Psoas muscle (tissue), 8 donors: Measurements from ENCODE around the gene NRTN. TPM values are rescaled to one million over a fixed set of nuclear protein-coding genes. Genes with fewer than 3 reads are reported as not detected.
"Not testable (repeated sequence)": the region's sequence is repeated elsewhere in the genome, so short reads cannot be mapped to it uniquely, and the experiment has no call there.

Experiments used
- ATAC-seq, 4 donors: fragments of 200-7000 bp; cut with Tn5 transposase; one replicate each; pipeline ENCODE4 v1.9.1; 2020; ENCODE audit warnings: moderate library complexity in 3 of 4, mild to moderate bottlenecking in 2 of 4
- DNase-seq, 2 donors: peaks; one replicate each; pipeline ENCODE4 v3.0.0-alpha.2; 2020
- H3K27ac ChIP-seq: fragments of 200-600 bp; one replicate; pipeline ENCODE4 v1.8.0; 2022
- H3K27me3 ChIP-seq, 3 donors: fragments of 200-600 bp in 1 of 3; one replicate each; pipeline versions ENCODE4 v1.6.1 to v1.8.0; 2013 to 2022; ENCODE audit warnings: low read length in 2 of 3, mild to moderate bottlenecking in 2 of 3, moderate library complexity in 1 of 3; ENCODE audit not compliant: insufficient read depth in 3 of 3
- H3K36me3 ChIP-seq, 2 donors: fragments of 200-600 bp in 1 of 2; one replicate each; pipeline versions ENCODE4 v1.6.1 to v1.8.0; 2013 to 2022; ENCODE audit warnings: low read depth in 1 of 2, mild to moderate bottlenecking in 1 of 2, moderate library complexity in 1 of 2; ENCODE audit not compliant: insufficient read depth in 1 of 2
- H3K4me1 ChIP-seq: fragments of 200-600 bp; one replicate; pipeline ENCODE4 v1.8.0; 2022
- H3K4me3 ChIP-seq: fragments of 200-600 bp; one replicate; pipeline ENCODE4 v1.8.0; 2022; ENCODE audit warnings: mild to moderate bottlenecking
- H3K9me3 ChIP-seq: fragments of 200-600 bp; one replicate; pipeline ENCODE4 v1.8.0; 2022
- WGBS, 3 donors: extraction: QIAGEN DNeasy Blood & Tissue Kit; methylation state at CpG; one replicate each; pipeline versions ENCODE4 v1.1.6 to v1.1.7; 2013; 5-methylcytosine and 5-hydroxymethylcytosine counted together
- intact Hi-C, 2 donors: fragments of 100-400 bp; cut with DNase I; formaldehyde crosslinking; loops; one replicate each; pipeline versions ENCODE4 v1.11.0 to v1.14.2; 2022
- polyA plus RNA-seq, 3 donors: library from polyadenylated mRNA; stranded (reverse); fragments of 200-250 nt; gene quantifications; one replicate each; pipeline ENCODE4 v1.2.3, GENCODE V29; 2013
- total RNA-seq, 4 donors: library from RNA; stranded (reverse); fragmentation: NEBNext Ultra II Directional in 2 of 4; extraction: Animal tissue kit (Norgen Biotek cat#: 25700) in 2 of 4; gene quantifications; one replicate each; pipeline versions ENCODE4 v1.2.1 to v1.2.4, GENCODE V29; 2021 to 2023
- TF ChIP-seq, protein P1 (sequence below): fragments of 200-600 bp; IDR thresholded peaks from one replicate; pipeline ENCODE4 v1.8.0; 2022; ENCODE audit warnings: antibody characterized with exemption
- donor health status: healthy with polysubstance abuse.
- donor health status: DM: no; HTN: no; CAD: no; lungs with moderate emphysema.
- donor health status: Bipolar disorder and iron deficiency.
- donor health status: healthy.
- donor health status: DM: yes; HTN: yes; CAD: no.
- donor health status: DM: no; HTN: no; CAD: no.
- donor health status: DM: no; HTN: no; CAD: no.
- donor health status: DM: yes; HTN: yes; CAD: no.

Gene NRTN
- total and polyA plus RNA-seq, 7 donors, result not detected

- H3K4me3 ChIP-seq, result no peak overlapping the region
- H3K27ac ChIP-seq, result no peak overlapping the region
- WGBS, 3 donors, result 74 to 75% (median 74%) methylated on average over 12 of the region's 12 CpGs
- no peak for DNase-seq
- no peak for ATAC-seq
- H3K4me1 ChIP-seq, result no peaks in the 10 kb centered on the region
- H3K27me3 ChIP-seq, result peaks cover 0 to 4% (median 4%) of the 10 kb centered on the region in 3 donors
- H3K36me3 ChIP-seq, result no peaks in the 10 kb centered on the region
- no peaks in the 10 kb centered on the region for H3K9me3 ChIP-seq
- TF ChIP-seq, protein P1, sequence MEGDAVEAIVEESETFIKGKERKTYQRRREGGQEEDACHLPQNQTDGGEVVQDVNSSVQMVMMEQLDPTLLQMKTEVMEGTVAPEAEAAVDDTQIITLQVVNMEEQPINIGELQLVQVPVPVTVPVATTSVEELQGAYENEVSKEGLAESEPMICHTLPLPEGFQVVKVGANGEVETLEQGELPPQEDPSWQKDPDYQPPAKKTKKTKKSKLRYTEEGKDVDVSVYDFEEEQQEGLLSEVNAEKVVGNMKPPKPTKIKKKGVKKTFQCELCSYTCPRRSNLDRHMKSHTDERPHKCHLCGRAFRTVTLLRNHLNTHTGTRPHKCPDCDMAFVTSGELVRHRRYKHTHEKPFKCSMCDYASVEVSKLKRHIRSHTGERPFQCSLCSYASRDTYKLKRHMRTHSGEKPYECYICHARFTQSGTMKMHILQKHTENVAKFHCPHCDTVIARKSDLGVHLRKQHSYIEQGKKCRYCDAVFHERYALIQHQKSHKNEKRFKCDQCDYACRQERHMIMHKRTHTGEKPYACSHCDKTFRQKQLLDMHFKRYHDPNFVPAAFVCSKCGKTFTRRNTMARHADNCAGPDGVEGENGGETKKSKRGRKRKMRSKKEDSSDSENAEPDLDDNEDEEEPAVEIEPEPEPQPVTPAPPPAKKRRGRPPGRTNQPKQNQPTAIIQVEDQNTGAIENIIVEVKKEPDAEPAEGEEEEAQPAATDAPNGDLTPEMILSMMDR, result no peak
- intact Hi-C loops, result no loop called here
These were observed 66.1 kb downstream of the NRTN start for GRCh38 chr19:5870986-5871394.

- TF ChIP-seq, protein P1, result no peak
- intact Hi-C loops, result no loop called here
- 80 to 86% (median 85%) methylated on average over 12 of the region's 12 CpGs for WGBS, 3 donors
- no peak overlapping the region for H3K4me3 ChIP-seq
- H3K27me3 ChIP-seq, result peaks cover 0 to 18% (median 0%) of the 10 kb centered on the region in 3 donors
- H3K27ac ChIP-seq, result no peak overlapping the region
- no peaks in the 10 kb centered on the region for H3K9me3 ChIP-seq
- ATAC-seq (no peak), DNase-seq (no peak)
- H3K36me3 ChIP-seq, result no peaks in the 10 kb centered on the region
- H3K4me1 ChIP-seq, result no peaks in the 10 kb centered on the region
These were observed 68.8 kb downstream of the NRTN start for GRCh38 chr19:5873617-5874199.

- H3K27me3 ChIP-seq, result peaks cover 0 to 23% (median 0%) of the 10 kb centered on the region in 3 donors
- H3K4me1 ChIP-seq, H3K9me3 ChIP-seq, H3K36me3 ChIP-seq, intact Hi-C loops, ATAC-seq, H3K4me3 ChIP-seq, DNase-seq, H3K27ac ChIP-seq: not testable (repeated sequence)
- 87 to 90% (median 88%) methylated on average over 6 to 7 of the region's 7 CpGs for WGBS, 3 donors
These were observed 69.6 kb downstream of the NRTN start for GRCh38 chr19:5874496-5874895.

DNA sequence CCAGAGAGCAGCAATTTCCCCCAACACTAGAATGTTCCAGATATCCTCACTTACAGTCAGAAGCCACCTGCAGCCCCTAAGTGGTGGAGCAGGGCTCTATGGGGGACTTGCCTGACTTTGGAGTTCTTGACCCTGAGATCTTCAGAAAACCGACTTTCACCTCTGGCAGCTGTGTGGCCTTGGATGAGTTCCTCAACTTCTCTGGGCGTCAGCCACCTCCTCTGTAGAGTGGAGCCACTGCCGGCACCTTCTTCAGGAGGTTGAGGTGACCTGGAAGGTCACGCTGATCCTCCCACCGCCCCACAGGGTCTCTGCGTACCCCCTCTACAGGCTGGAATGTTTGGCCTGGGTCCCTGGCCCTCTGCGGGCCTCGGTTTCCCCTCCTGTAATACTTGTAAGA lies 72.6 kb downstream of the NRTN start:
- no peak for ATAC-seq
- no peaks in the 10 kb centered on the region for H3K9me3 ChIP-seq
- peaks cover 6% of the 10 kb centered on the region for H3K4me1 ChIP-seq
- TF ChIP-seq, protein P1, result no peak
- no peak overlapping the region for H3K27ac ChIP-seq
- intact Hi-C loops, result no loop called here
- DNase-seq, result no peak
- H3K36me3 ChIP-seq, result no peaks in the 10 kb centered on the region
- no peak overlapping the region for H3K4me3 ChIP-seq
- peaks cover 0 to 30% (median 0%) of the 10 kb centered on the region in 3 donors for H3K27me3 ChIP-seq
- 70 to 81% (median 71%) methylated on average over 8 of the region's 8 CpGs for WGBS, 3 donors

DNA sequence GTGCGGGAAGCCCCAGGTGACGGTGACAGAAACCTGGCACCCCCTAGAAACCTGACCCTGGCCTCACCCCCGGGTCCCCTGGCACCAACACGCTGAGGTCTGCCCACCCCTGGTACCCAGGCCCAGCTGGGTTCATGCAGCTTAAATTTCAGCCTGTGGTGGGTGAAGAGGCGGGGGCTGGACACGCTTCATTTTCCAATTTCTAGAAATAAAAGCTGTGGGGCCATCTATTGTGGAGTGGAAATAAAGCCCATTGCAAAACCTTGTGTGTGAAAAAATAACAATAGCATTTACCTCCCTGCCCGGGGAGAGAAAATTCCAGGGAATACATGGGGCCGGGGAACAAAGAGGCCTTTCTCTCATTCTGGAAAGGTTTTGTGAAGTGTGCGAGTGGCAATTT lies 73.0 kb downstream of the NRTN start:
- ATAC-seq (no peak), DNase-seq (no peak)
- WGBS, 3 donors, result 47 to 59% (median 56%) methylated on average over 9 of the region's 9 CpGs
- intact Hi-C loops, result no loop called here
- Histone ChIP-seq H3K27me3 (peaks cover 0 to 30% (median 0%) of the 10 kb centered on the region in 3 donors), H3K36me3 (no peaks in the 10 kb centered on the region), H3K27ac (no peak overlapping the region), H3K4me3 (no peak overlapping the region), H3K4me1 (peaks cover 6% of the 10 kb centered on the region), H3K9me3 (no peaks in the 10 kb centered on the region)
- TF ChIP-seq, protein P1, result no peak

Other genes starting within 250 kb of the NRTN start
- under 1 TPM in 3 of 4 donors, not detected in 1; 0.09 to 0.38 (median 0.27) TPM for gene TINCR, start 237.1 kb upstream of the NRTN start, total RNA-seq
- under 1 TPM in 2 of 3 donors, not detected in 1; 0.06 to 0.18 TPM for gene TINCR, start 237.1 kb upstream of the NRTN start, polyA plus RNA-seq
- 10 to 100 TPM; 30.4 to 52.9 (median 45.6) TPM for gene SAFB2, start 182.3 kb upstream of the NRTN start, total RNA-seq
- gene SAFB2, start 182.3 kb upstream of the NRTN start, polyA plus RNA-seq, result 10 to 100 TPM; 31.0 to 45.2 (median 31.3) TPM
- 10 to 100 TPM; 51.3 to 88.9 (median 65.1) TPM for gene SAFB, start 182.0 kb upstream of the NRTN start, total RNA-seq
- gene SAFB, start 182.0 kb upstream of the NRTN start, polyA plus RNA-seq, result 10 to 100 TPM; 53.7 to 83.1 (median 61.0) TPM
- gene MICOS13, start 124.6 kb upstream of the NRTN start, total RNA-seq, result 100 to 1,000 TPM; 103 to 133 (median 119) TPM
- 100 to 1,000 TPM; 138 to 245 (median 234) TPM for gene MICOS13, start 124.6 kb upstream of the NRTN start, polyA plus RNA-seq
- gene HSD11B1L, start 124.0 kb upstream of the NRTN start, total RNA-seq, result 1 to 10 TPM; 4.5 to 6.2 (median 4.6) TPM
- 10 to 100 TPM in 2 of 3 donors, 1 to 10 TPM in 1; 4.7 to 15.6 (median 11.7) TPM for gene HSD11B1L, start 124.0 kb upstream of the NRTN start, polyA plus RNA-seq
- gene RPL36, start 114.8 kb upstream of the NRTN start, total RNA-seq, result 100 to 1,000 TPM; 440 to 572 (median 473) TPM
- gene RPL36, start 114.8 kb upstream of the NRTN start, polyA plus RNA-seq, result 100 to 1,000 TPM; 647 to 814 (median 648) TPM
- gene LONP1, start 84.9 kb upstream of the NRTN start, total RNA-seq, result 10 to 100 TPM; 61.0 to 97.1 (median 73.8) TPM
- 100 to 1,000 TPM in 1 of 3 donors, 10 to 100 TPM in 2; 58.6 to 127 (median 83.3) TPM for gene LONP1, start 84.9 kb upstream of the NRTN start, polyA plus RNA-seq
- gene CATSPERD, start 84.4 kb upstream of the NRTN start, total RNA-seq, result not detected
- gene CATSPERD, start 84.4 kb upstream of the NRTN start, polyA plus RNA-seq, result not detected
- 1 to 10 TPM in 3 of 4 donors, under 1 TPM in 1; 0.92 to 2.3 (median 1.5) TPM for gene PRR22, start 20.3 kb upstream of the NRTN start, total RNA-seq
- 1 to 10 TPM in 1 of 3 donors, under 1 TPM in 2; 0.57 to 2.7 (median 0.87) TPM for gene PRR22, start 20.3 kb upstream of the NRTN start, polyA plus RNA-seq
- 10 to 100 TPM; 13.4 to 29.9 (median 20.6) TPM for gene DUS3L, start 13.9 kb upstream of the NRTN start, total RNA-seq
- gene DUS3L, start 13.9 kb upstream of the NRTN start, polyA plus RNA-seq, result 10 to 100 TPM; 23.2 to 40.1 (median 26.8) TPM
- gene FUT6, start 34.6 kb downstream of the NRTN start, total RNA-seq, result not detected
- under 1 TPM in 2 of 3 donors, not detected in 1; 0.03 TPM for gene FUT6, start 34.6 kb downstream of the NRTN start, polyA plus RNA-seq
- gene FUT3, start 46.4 kb downstream of the NRTN start, total RNA-seq, result under 1 TPM in 1 of 4 donors, not detected in 3; 0.19 TPM
- under 1 TPM in 1 of 3 donors, not detected in 2; 0.03 TPM for gene FUT3, start 46.4 kb downstream of the NRTN start, polyA plus RNA-seq
- not detected for gene FUT5, start 65.5 kb downstream of the NRTN start, total RNA-seq
- not detected for gene FUT5, start 65.5 kb downstream of the NRTN start, polyA plus RNA-seq
- gene NDUFA11, start 98.7 kb downstream of the NRTN start, total RNA-seq, result 100 to 1,000 TPM; 240 to 367 (median 285) TPM
- 100 to 1,000 TPM; 373 to 503 (median 438) TPM for gene NDUFA11, start 98.7 kb downstream of the NRTN start, polyA plus RNA-seq
- 1 to 10 TPM in 2 of 4 donors, under 1 TPM in 2; 0.73 to 3.0 (median 1.2) TPM for gene VMAC, start 99.8 kb downstream of the NRTN start, total RNA-seq
- gene VMAC, start 99.8 kb downstream of the NRTN start, polyA plus RNA-seq, result 1 to 10 TPM in 1 of 3 donors, under 1 TPM in 2; 0.82 to 2.2 (median 0.89) TPM
- 1 to 10 TPM; 1.3 to 2.9 (median 1.5) TPM for gene CAPS, start 109.2 kb downstream of the NRTN start, total RNA-seq
- gene CAPS, start 109.2 kb downstream of the NRTN start, polyA plus RNA-seq, result 1 to 10 TPM; 1.2 to 1.7 (median 1.5) TPM
- gene RANBP3, start 173.1 kb downstream of the NRTN start, total RNA-seq, result 10 to 100 TPM; 48.4 to 50.0 (median 48.9) TPM
- gene RANBP3, start 173.1 kb downstream of the NRTN start, polyA plus RNA-seq, result 10 to 100 TPM; 40.5 to 71.7 (median 43.9) TPM